Smooth muscle cell (in vitro differentiated cells): Measurements from ENCODE around the gene NLRC5. TPM values are rescaled to one million over a fixed set of nuclear protein-coding genes. Genes with fewer than 3 reads are reported as not detected.

ENCODE experiments used
- DNase-seq: peaks from one replicate; lab custom pipeline; 2025; ENCODE audit not compliant: unreplicated experiment; lab: John Stamatoyannopoulos, UW
- H2AFZ ChIP-seq: fragments of 200-600 bp; sonication (generic); 2 replicates; pipeline ENCODE4 v1.6.0; 2016; ENCODE audit warnings: antibody characterized with exemption, low read depth, mild to moderate bottlenecking
- H3F3A ChIP-seq: fragments of 200-600 bp; sonication (generic); 2 replicates; pipeline ENCODE4 v1.6.0; 2017; ENCODE audit warnings: antibody characterized with exemption, low read depth
- H3K27ac ChIP-seq: fragments of 200-600 bp; sonication (generic); 2 replicates; pipeline ENCODE4 v1.5.1; 2016; ENCODE audit warnings: low read depth, mild to moderate bottlenecking
- H3K27me3 ChIP-seq: fragments of 200-600 bp; sonication (generic); 2 replicates; pipeline ENCODE4 v1.6.1; 2016; ENCODE audit warnings: low read depth, mild to moderate bottlenecking
- H3K36me3 ChIP-seq: fragments of 200-600 bp; sonication (generic); 2 replicates; pipeline ENCODE4 v1.5.1; 2016; ENCODE audit warnings: low read depth
- H3K4me1 ChIP-seq: fragments of 200-600 bp; sonication (generic); 2 replicates; pipeline ENCODE4 v1.5.1; 2016; ENCODE audit warnings: low read depth
- H3K4me2 ChIP-seq: fragments of 200-600 bp; sonication (generic); 2 replicates; pipeline ENCODE4 v1.6.0; 2016; ENCODE audit warnings: mild to moderate bottlenecking
- H3K4me3 ChIP-seq: fragments of 200-600 bp; sonication (generic); 2 replicates; pipeline ENCODE4 v1.5.1; 2016; ENCODE audit warnings: mild to moderate bottlenecking
- H3K79me2 ChIP-seq: fragments of 200-600 bp; sonication (generic); 2 replicates; pipeline ENCODE4 v1.6.0; 2016; ENCODE audit warnings: low read depth, mild to moderate bottlenecking
- H3K9ac ChIP-seq: fragments of 200-600 bp; sonication (generic); 2 replicates; pipeline ENCODE4 v1.6.0; 2016; ENCODE audit warnings: low read depth
- H3K9me3 ChIP-seq: fragments of 200-600 bp; sonication (generic); replicated peaks from 2 replicates; pipeline ENCODE4 v1.5.1; 2016; ENCODE audit warnings: low read depth
- H4K20me1 ChIP-seq: fragments of 200-600 bp; sonication (generic); 2 replicates; pipeline ENCODE4 v1.6.0; 2016; ENCODE audit warnings: low read depth
- CTCF ChIP-seq: fragments of 200-600 bp; sonication (generic); IDR thresholded peaks from 2 replicates; pipeline ENCODE4 v1.5.1; 2017; ENCODE audit warnings: borderline replicate concordance, mild to moderate bottlenecking, antibody characterized with exemption; ENCODE audit not compliant: insufficient read depth, poor library complexity, severe bottlenecking
- WGBS: methylation state at CpG from one replicate; pipeline ENCODE4 v1.1.7; 2016; ENCODE audit warnings: low lambda C conversion rate; 5-methylcytosine and 5-hydroxymethylcytosine counted together
- polyA plus RNA-seq: library from polyadenylated mRNA; unstranded; fragments of >200 nt; fragmentation: Nextera tagmentation; extraction: Ambion mirVana; gene quantifications from 2 replicates; pipeline ENCODE4 v1.2.1, GENCODE V29; 2016
- total RNA-seq: library from RNA; depleted of rRNA; stranded (reverse); fragments of >200 nt; gene quantifications from 2 replicates; pipeline ENCODE4 v1.2.3, GENCODE V29; 2014

NLRC5 gene
- total and polyA plus RNA-seq, 2 experiments from 2014 or later, result 4.2 to 21.4 TPM

GRCh38 chr16:57125969-57126368 is 136.6 kb downstream of the NLRC5 start:
- H3K4me3 ChIP-seq, result no peak overlapping the region
- H3K4me1 ChIP-seq, result no peaks in the 10 kb centered on the region
- H4K20me1 ChIP-seq, result no peaks in the 10 kb centered on the region
- no peak overlapping the region for H3K9ac ChIP-seq
- no peak overlapping the region for H2AFZ ChIP-seq
- no peak overlapping the region for H3K4me2 ChIP-seq
- WGBS, result 98% methylated on average over 4 of the region's 4 CpGs
- no peaks in the 10 kb centered on the region for H3K79me2 ChIP-seq
- no peak for TF ChIP-seq CTCF
- H3K36me3 ChIP-seq, result no peaks in the 10 kb centered on the region
- H3K9me3 ChIP-seq, result no peaks in the 10 kb centered on the region
- H3K27ac ChIP-seq, result no peak overlapping the region
- DNase-seq, result no peak
- H3K27me3 ChIP-seq, result no peaks in the 10 kb centered on the region
- H3F3A ChIP-seq, result no peaks in the 10 kb centered on the region

DNA sequence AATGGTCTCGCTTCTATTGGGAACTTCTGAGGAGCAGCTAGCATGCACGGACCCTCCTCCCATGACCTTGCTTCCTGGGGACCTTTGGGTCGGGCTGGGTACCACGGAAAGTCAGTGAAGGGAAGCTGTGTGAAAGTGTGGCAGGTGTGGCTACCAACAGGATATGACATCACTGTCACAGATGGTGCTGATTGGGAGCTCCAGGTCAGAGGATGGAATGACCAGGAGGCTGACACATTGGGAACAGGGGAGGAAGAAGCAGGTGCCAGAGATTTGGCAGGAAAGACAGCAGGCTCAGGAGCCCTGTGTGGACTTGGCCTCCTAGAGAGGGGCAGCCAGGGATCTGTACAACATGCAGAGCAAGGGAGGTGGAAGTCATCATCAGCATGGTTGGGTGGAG is 137.1 kb downstream of the NLRC5 start:
- WGBS, result 97% methylated on average over 4 of the region's 4 CpGs
- DNase-seq, result no peak
- TF ChIP-seq CTCF, result no peak
- Histone ChIP-seq H3K9me3 (no peaks in the 10 kb centered on the region), H4K20me1 (no peaks in the 10 kb centered on the region), H3K4me2 (no peak overlapping the region), H3K4me1 (no peaks in the 10 kb centered on the region), H3F3A (no peaks in the 10 kb centered on the region), H3K27me3 (no peaks in the 10 kb centered on the region), H3K4me3 (no peak overlapping the region), H3K9ac (no peak overlapping the region), H3K27ac (no peak overlapping the region), H3K36me3 (no peaks in the 10 kb centered on the region), H3K79me2 (no peaks in the 10 kb centered on the region), H2AFZ (no peak overlapping the region)

DNA sequence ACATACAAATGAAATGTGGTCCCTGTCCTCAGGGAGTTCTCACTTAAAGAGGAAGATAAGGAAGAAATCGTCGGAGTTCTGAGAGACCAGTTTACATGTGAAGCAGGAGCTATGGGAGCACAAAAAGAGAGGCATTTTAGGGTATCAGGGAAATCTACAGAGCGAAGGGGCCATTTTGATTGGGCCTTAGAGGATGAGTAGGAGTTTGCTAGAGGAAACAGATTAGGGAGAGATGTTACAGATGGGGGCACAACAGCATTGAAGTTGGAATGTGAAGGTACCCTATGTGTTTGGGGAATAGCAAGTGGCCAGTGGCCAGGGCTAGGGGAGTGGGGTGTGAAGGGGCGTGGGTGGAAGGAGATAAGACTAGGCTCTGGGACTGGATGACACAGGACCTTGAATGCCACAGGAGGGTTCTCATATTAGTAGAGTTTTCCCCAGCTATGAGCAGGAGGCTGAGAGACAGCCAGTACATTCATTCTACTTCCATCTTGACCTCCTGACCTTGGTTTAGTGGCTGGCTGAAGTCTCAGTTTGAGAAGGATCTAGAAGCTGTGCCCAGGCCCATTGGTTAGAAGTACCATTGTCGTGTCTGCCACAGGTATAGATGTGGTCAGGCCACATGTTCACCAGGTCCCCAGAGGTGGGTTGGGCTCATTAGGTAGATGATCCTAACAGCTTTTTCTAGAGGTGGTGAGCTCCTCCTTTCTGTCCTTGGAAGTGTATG is 137.8 kb downstream of the NLRC5 start:
- Histone ChIP-seq H3K9me3 (no peaks in the 10 kb centered on the region), H3K4me3 (no peak overlapping the region), H3F3A (no peaks in the 10 kb centered on the region), H3K4me2 (no peak overlapping the region), H3K9ac (no peak overlapping the region), H3K4me1 (no peaks in the 10 kb centered on the region), H3K27ac (no peak overlapping the region), H3K27me3 (no peaks in the 10 kb centered on the region), H3K36me3 (no peaks in the 10 kb centered on the region), H2AFZ (no peak overlapping the region), H4K20me1 (no peaks in the 10 kb centered on the region), H3K79me2 (no peaks in the 10 kb centered on the region)
- no peak for DNase-seq
- TF ChIP-seq CTCF, result no peak
- 97% methylated on average over 5 of the region's 5 CpGs for WGBS

- Histone ChIP-seq H2AFZ (no peak overlapping the region), H3K27ac (no peak overlapping the region), H4K20me1 (no peaks in the 10 kb centered on the region), H3K9me3 (no peaks in the 10 kb centered on the region), H3K36me3 (no peaks in the 10 kb centered on the region), H3K79me2 (no peaks in the 10 kb centered on the region), H3K4me2 (no peak overlapping the region), H3K27me3 (no peaks in the 10 kb centered on the region), H3F3A (no peaks in the 10 kb centered on the region), H3K9ac (no peak overlapping the region), H3K4me1 (no peaks in the 10 kb centered on the region), H3K4me3 (no peak overlapping the region)
- no peak for TF ChIP-seq CTCF
- 97% methylated on average over 7 of the region's 7 CpGs for WGBS
- DNase-seq, result no peak
Observed at GRCh38 chr16:57127836-57128235, 138.5 kb downstream of the NLRC5 start.
